ENCODE measurements around the gene CPEB1.

CPEB1 gene

DNA sequence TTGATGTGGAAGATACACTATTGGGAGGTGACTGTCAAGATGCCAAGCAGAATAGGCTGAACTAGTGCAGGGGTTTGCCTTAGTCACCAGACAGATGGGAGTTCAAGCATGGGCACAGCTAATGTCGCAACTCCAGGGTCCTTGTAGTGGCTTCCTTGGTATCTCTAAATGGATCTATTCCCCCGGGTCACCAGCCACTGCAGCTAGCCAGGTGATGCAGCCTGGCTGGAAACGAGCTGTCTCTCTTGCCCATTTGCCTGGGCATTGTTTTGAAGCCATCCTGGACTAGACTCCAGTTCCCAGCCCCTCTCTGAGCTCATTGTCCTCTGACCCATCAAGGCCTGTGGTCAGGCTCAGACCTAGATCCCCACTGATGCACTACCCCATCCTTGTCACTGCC, 8.4 kb upstream of the CPEB1 start:
- no peak overlapping the region for H3K4me3 ChIP-seq (ENCODE audit: low read depth, low read length)
- TF ChIP-seq CTCF (IDR thresholded peaks at IDR 0.05; ENCODE audit: low read depth, low read length) (no peak), MYC (IDR thresholded peaks at IDR 0.05; ENCODE audit: low read depth, low read length) (no peak), MAX (IDR thresholded peaks at IDR 0.05; ENCODE audit: low read depth, low read length) (no peak), POLR2A (IDR thresholded peaks at IDR 0.05; ENCODE audit: extremely low read depth, insufficient read length) (no peak)
- DNase-seq (ENCODE audit: low read depth) = peak; percentile 17

DNA sequence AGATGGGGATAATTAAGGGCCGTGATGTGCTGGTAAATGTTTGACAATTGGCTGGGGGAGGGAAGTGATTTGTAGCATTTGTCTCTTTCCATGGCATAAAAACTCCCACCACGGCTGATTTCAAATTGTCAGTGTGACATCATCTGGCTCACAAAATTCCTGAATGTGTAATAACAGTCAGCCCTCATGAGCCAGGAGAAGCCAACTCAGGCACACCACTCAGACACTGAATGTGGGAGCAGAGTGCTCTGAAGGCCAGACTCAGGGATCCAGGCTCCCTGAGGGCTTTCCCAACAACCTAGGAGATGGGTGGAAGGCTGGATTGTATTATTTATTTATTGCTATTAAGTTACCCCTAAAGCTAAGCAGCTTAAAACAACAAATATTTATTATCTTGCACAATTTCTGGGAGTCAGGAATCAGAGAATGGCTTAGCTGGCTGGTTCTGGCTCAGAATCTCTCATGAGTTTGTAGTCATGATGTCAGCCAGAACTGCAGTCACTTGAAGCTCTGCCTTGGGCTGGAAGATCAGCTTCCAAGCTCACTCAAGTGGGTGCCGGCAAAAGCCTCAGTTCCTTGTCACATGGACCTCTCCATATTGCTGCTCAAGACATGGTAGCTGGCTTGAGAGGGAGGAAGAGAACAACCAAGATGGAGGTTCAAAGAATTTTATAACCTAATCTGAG, 6.5 kb upstream of the CPEB1 start:
- no peak for TF ChIP-seq MYC (IDR thresholded peaks at IDR 0.05; ENCODE audit: low read depth, low read length)
- no peak overlapping the region for H3K4me3 ChIP-seq (ENCODE audit: low read depth, low read length)
- DNase-seq (ENCODE audit: low read depth) = no peak

DNA sequence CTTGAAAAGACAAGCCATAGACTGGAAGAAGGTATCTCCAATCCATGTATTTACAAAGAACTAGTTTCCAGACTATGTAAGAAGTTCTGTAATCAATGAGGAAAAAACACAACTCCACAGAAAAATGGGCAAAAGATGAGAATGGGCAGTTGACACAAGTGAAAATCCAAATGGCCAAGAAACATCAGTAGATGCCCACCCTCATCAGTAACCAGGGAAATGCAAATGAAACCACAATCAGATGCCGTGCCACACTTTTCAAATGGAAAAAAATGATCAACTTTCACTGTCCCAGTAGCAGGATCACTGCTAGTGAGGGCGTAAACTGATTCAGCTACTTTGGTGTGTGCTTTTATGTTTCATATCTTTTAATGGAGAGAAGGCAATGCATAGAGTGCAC, 4.5 kb upstream of the CPEB1 start:
- TF ChIP-seq MYC (IDR thresholded peaks at IDR 0.05; ENCODE audit: low read depth, low read length) (no peak), POLR2A (IDR thresholded peaks at IDR 0.05; ENCODE audit: extremely low read depth, insufficient read length) (no peak), CTCF (IDR thresholded peaks at IDR 0.05; ENCODE audit: low read depth, low read length) (no peak), MAX (IDR thresholded peaks at IDR 0.05; ENCODE audit: low read depth, low read length) (no peak)
- H3K4me3 ChIP-seq (ENCODE audit: low read depth, low read length) = no peak overlapping the region
- DNase-seq (ENCODE audit: low read depth) = no peak

DNA sequence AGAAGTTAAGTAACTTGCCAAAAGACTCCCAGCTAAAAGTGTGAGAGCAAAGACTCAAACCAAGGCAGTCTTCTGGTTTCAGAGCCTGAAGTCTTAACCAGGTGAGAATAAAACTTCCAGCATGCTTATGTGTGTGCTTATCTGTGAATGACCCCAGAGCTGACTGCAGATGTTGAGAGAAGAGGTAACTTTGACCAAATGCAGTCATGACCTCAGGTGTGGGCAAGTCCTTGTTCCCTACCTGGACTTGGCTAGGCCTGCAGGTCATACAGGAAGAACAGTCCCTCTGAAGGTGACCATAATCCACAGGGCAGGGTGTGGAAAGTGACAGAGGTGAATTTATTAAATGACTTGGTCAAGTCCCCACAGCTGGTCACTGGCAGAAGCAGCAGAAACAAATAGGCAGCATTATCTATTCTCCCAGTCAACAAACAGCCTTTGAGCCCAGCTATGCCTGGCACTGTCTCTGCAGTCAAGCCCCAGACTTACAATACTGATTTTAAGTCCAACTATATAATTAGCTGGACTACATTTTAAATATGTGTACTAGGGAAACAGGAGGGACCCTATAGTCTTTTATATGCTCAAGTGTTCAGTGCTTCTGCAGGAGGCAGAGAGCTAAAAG, 3.0 kb upstream of the CPEB1 start:
- no peak for DNase-seq (ENCODE audit: low read depth)
- TF ChIP-seq CTCF (IDR thresholded peaks at IDR 0.05; ENCODE audit: low read depth, low read length) = no peak
- TF ChIP-seq MAX (IDR thresholded peaks at IDR 0.05; ENCODE audit: low read depth, low read length) = no peak
- no peak for TF ChIP-seq POLR2A (IDR thresholded peaks at IDR 0.05; ENCODE audit: extremely low read depth, insufficient read length)
- TF ChIP-seq MYC (IDR thresholded peaks at IDR 0.05; ENCODE audit: low read depth, low read length) = no peak
- no peak overlapping the region for H3K4me3 ChIP-seq (ENCODE audit: low read depth, low read length)

- DNase-seq (ENCODE audit: low read depth) = no peak
- TF ChIP-seq MAX (IDR thresholded peaks at IDR 0.05; ENCODE audit: low read depth, low read length) (no peak), MYC (IDR thresholded peaks at IDR 0.05; ENCODE audit: low read depth, low read length) (no peak), POLR2A (IDR thresholded peaks at IDR 0.05; ENCODE audit: extremely low read depth, insufficient read length) (no peak), CTCF (IDR thresholded peaks at IDR 0.05; ENCODE audit: low read depth, low read length) (no peak)
Observed at GRCh38 chr15:82649226-82649999, 2.2 kb upstream of the CPEB1 start.

More at GRCh38 chr15:82649226-82649999, 2.2 kb upstream of the CPEB1 start:
- no peak overlapping the region for H3K4me3 ChIP-seq (ENCODE audit: low read depth, low read length)

Measured in NB4 (cell line).